GM12878 (cell line): Measurements from ENCODE around the gene ZNF146. TPM values are rescaled to one million over a fixed set of nuclear protein-coding genes. Genes with fewer than 3 reads are reported as not detected.

Experiments
- CBX3 ChIP-seq: fragments of 200-600 bp; sonication (generic); IDR thresholded peaks from 2 replicates; pipeline ENCODE4 v1.6.1; 2016; ENCODE audit warnings: low read depth, borderline replicate concordance
- CHD1 ChIP-seq: IDR thresholded peaks from 2 replicates; pipeline ENCODE4 v1.6.1; 2012; ENCODE audit warnings: low read depth, low read length, improper control_type of control experiment
- HDAC6 ChIP-seq: fragments of 200-600 bp; sonication (generic); IDR thresholded peaks from one replicate; pipeline ENCODE4 v1.8.0; 2017; ENCODE audit warnings: antibody characterized with exemption; ENCODE audit not compliant: unreplicated experiment
- NFIC ChIP-seq: IDR thresholded peaks from 2 replicates; pipeline ENCODE4 v1.6.1; 2012; ENCODE audit warnings: low read depth, mild to moderate bottlenecking, inconsistent platforms, low read length, moderate library complexity
- RFX5 ChIP-seq: IDR thresholded peaks from 2 replicates; pipeline ENCODE4 v1.6.1; 2011; ENCODE audit warnings: low read depth, low read length, improper control_type of control experiment
- WRNIP1 ChIP-seq: IDR thresholded peaks from 2 replicates; pipeline ENCODE4 v1.6.1; 2011; ENCODE audit warnings: low read depth, low read length, improper control_type of control experiment, borderline replicate concordance
- polyA plus RNA-seq, 11 experiments: library from polyadenylated mRNA; depleted of rRNA in 4 of 11; unstranded in 6 of 11; stranded (reverse) in 5 of 11; fragments of >200 nt; fragmentation: Nextera tagmentation in 4 of 11; fragmentation: Illumina TruSeq in 1 of 11; extraction: Ambion mirVana in 4 of 11; extraction: Trizol in 1 of 11; gene quantifications; 1 replicate in 1 of 11; 2 replicates in 10 of 11; pipeline versions ENCODE4 v1.2.1 to v1.2.3, GENCODE V29; 2011 to 2016; ENCODE audit warnings: inconsistent platforms in 2 of 11, missing spikeins in 2 of 11, low read depth in 1 of 11
- total RNA-seq, 4 experiments: library from RNA; depleted of rRNA in 3 of 4; stranded (reverse); fragments of >200 nt in 3 of 4; fragmentation: Illumina TruSeq in 1 of 4; extraction: Trizol in 1 of 4; gene quantifications; 2 replicates each; pipeline versions ENCODE4 v1.2.1 to v1.2.3, GENCODE V29; 2013 to 2021
- TF ChIP-seq, protein P1 (sequence below): IDR thresholded peaks from 2 replicates; pipeline ENCODE4 v1.6.1; 2012; ENCODE audit warnings: improper control_type of control experiment, low read depth, low read length; ENCODE audit not compliant: insufficient replicate concordance
- TF ChIP-seq, protein P2 (sequence below): IDR thresholded peaks from 2 replicates; pipeline ENCODE4 v1.6.1; 2011; ENCODE audit warnings: borderline replicate concordance, low read depth, mild to moderate bottlenecking, moderate library complexity, low read length; ENCODE audit not compliant: insufficient read depth, poor library complexity, severe bottlenecking

ZNF146 gene
- total and polyA plus RNA-seq, 10 of the 15 experiments (the other 5 are each of a cell fraction or from before 2014, with no cell fraction given), result 20.0 to 115 (median 71.2) TPM

DNA sequence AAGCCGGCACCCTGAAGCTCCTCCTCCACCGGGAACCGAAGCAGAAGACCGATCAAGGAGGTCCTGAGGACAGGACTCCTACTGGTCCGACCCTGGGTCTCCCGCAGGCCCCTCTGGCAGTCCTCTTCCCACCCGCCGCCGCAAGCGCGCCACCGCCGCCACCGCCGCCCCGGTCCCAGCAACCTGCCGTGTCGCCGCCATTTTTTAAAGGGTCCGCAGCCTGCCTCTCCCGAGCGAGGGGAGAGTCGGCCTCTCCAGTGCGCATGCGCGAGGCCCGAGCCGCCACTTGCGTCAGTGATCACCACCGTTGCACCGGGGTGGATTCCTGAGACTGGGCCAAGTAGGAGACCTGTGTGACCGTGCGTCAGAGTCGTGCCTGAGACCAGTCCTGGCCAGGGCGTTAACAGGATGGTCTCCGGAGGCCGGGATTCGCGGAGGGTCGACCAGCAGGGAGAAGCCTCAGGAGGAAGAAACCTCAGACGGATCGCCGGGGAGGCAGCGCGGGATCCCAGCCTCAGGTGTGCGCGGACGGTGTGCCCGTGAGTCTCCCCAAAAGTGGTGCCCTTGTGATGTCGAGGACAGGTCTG, 51.6 kb downstream of the ZNF146 start (continued):
- TF ChIP-seq, protein P1, sequence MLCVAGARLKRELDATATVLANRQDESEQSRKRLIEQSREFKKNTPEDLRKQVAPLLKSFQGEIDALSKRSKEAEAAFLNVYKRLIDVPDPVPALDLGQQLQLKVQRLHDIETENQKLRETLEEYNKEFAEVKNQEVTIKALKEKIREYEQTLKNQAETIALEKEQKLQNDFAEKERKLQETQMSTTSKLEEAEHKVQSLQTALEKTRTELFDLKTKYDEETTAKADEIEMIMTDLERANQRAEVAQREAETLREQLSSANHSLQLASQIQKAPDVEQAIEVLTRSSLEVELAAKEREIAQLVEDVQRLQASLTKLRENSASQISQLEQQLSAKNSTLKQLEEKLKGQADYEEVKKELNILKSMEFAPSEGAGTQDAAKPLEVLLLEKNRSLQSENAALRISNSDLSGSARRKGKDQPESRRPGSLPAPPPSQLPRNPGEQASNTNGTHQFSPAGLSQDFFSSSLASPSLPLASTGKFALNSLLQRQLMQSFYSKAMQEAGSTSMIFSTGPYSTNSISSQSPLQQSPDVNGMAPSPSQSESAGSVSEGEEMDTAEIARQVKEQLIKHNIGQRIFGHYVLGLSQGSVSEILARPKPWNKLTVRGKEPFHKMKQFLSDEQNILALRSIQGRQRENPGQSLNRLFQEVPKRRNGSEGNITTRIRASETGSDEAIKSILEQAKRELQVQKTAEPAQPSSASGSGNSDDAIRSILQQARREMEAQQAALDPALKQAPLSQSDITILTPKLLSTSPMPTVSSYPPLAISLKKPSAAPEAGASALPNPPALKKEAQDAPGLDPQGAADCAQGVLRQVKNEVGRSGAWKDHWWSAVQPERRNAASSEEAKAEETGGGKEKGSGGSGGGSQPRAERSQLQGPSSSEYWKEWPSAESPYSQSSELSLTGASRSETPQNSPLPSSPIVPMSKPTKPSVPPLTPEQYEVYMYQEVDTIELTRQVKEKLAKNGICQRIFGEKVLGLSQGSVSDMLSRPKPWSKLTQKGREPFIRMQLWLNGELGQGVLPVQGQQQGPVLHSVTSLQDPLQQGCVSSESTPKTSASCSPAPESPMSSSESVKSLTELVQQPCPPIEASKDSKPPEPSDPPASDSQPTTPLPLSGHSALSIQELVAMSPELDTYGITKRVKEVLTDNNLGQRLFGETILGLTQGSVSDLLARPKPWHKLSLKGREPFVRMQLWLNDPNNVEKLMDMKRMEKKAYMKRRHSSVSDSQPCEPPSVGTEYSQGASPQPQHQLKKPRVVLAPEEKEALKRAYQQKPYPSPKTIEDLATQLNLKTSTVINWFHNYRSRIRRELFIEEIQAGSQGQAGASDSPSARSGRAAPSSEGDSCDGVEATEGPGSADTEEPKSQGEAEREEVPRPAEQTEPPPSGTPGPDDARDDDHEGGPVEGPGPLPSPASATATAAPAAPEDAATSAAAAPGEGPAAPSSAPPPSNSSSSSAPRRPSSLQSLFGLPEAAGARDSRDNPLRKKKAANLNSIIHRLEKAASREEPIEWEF, result no peak
- TF ChIP-seq RFX5 (no peak), WRNIP1 (no peak), CHD1 (no peak), NFIC (no peak), CBX3 (no peak), HDAC6 (no peak)
- TF ChIP-seq, protein P2, sequence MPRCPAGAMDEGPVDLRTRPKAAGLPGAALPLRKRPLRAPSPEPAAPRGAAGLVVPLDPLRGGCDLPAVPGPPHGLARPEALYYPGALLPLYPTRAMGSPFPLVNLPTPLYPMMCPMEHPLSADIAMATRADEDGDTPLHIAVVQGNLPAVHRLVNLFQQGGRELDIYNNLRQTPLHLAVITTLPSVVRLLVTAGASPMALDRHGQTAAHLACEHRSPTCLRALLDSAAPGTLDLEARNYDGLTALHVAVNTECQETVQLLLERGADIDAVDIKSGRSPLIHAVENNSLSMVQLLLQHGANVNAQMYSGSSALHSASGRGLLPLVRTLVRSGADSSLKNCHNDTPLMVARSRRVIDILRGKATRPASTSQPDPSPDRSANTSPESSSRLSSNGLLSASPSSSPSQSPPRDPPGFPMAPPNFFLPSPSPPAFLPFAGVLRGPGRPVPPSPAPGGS, result no peak
